Retina (tissue), 1 donor: ENCODE results near the gene SORBS1.

Experiments used
- DNase-seq: peaks from one replicate; pipeline ENCODE4 v3.0.0-alpha.2; 2016

The SORBS1 gene

GRCh38 chr10:95333997-95334804 is 227.0 kb downstream of the SORBS1 start:
- DNase-seq = no peak

GRCh38 chr10:95332666-95333249 is 228.4 kb downstream of the SORBS1 start:
- no peak for DNase-seq

- DNase-seq = no peak
Observed at GRCh38 chr10:95331596-95332130, 229.5 kb downstream of the SORBS1 start.

GRCh38 chr10:95330966-95331453 is 230.2 kb downstream of the SORBS1 start:
- no peak for DNase-seq

- no peak for DNase-seq
Observed at GRCh38 chr10:95329296-95329695, 231.9 kb downstream of the SORBS1 start.

GRCh38 chr10:95328013-95328412 is 233.2 kb downstream of the SORBS1 start:
- no peak for DNase-seq

GRCh38 chr10:95327367-95327766 is 233.8 kb downstream of the SORBS1 start:
- DNase-seq = no peak

- no peak for DNase-seq
Observed at GRCh38 chr10:95326396-95326795, 234.8 kb downstream of the SORBS1 start.

GRCh38 chr10:95325863-95326262 is 235.3 kb downstream of the SORBS1 start:
- DNase-seq = no peak

GRCh38 chr10:95324436-95325268 is 236.5 kb downstream of the SORBS1 start:
- no peak for DNase-seq

GRCh38 chr10:95321554-95322301 is 239.4 kb downstream of the SORBS1 start:
- DNase-seq = no peak

- no peak for DNase-seq
Observed at GRCh38 chr10:95319239-95319638, 241.9 kb downstream of the SORBS1 start.

- DNase-seq = no peak
Observed at GRCh38 chr10:95315509-95315908, 245.7 kb downstream of the SORBS1 start.

- no peak for DNase-seq
Observed at GRCh38 chr10:95314192-95314918, 246.8 kb downstream of the SORBS1 start.

- DNase-seq = no peak
Observed at GRCh38 chr10:95312986-95313495, 248.1 kb downstream of the SORBS1 start.

GRCh38 chr10:95312257-95312656 is 248.9 kb downstream of the SORBS1 start:
- no peak for DNase-seq

GRCh38 chr10:95309958-95310357 is 251.2 kb downstream of the SORBS1 start:
- DNase-seq = no peak

- no peak for DNase-seq
Observed at GRCh38 chr10:95308389-95309302, 252.5 kb downstream of the SORBS1 start.

- DNase-seq = no peak
Observed at GRCh38 chr10:95306851-95307250, 254.3 kb downstream of the SORBS1 start.

- no peak for DNase-seq
Observed at GRCh38 chr10:95306318-95306650, 254.9 kb downstream of the SORBS1 start.
